H1 (cell line): Measurements from ENCODE around the gene ZSWIM6. TPM values are rescaled to one million over a fixed set of nuclear protein-coding genes. Genes with fewer than 3 reads are reported as not detected.

Experiments
- CTCF ChIA-PET: fragments of 300-600 bp; sonication (Branson Sonifier 250); formaldehyde crosslinking; loops from one replicate; lab custom pipeline; 2021; ENCODE audit not compliant: partially characterized antibody; lab: Charles Lee
- POLR2A ChIA-PET: fragments of 300-600 bp; sonication (Branson Sonifier 250); formaldehyde crosslinking; loops from one replicate; lab custom pipeline; 2021; ENCODE audit warnings: inconsistent platforms; ENCODE audit not compliant: partially characterized antibody; lab: Charles Lee
- DNase-seq, 2 experiments: peaks; one replicate each; pipeline versions ENCODE4 v3.0.0 to v3.0.0-alpha.2; 2010 to 2022; ENCODE audit warnings: low spot score in 2 of 2, low read depth in 1 of 2, mixed read lengths in 1 of 2
- FAIRE-seq: peaks from 2 replicates; lab custom pipeline; 2011; peaks lifted over from hg19 to GRCh38; lab: Jason Lieb, UNC
- H2AFZ ChIP-seq: 2 replicates; pipeline ENCODE4 v1.8.1; 2012; ENCODE audit warnings: low read length, inconsistent platforms
- H2AK5ac ChIP-seq: 2 replicates; pipeline ENCODE4 v1.6.1; 2013; ENCODE audit warnings: low read depth, low read length
- H2BK120ac ChIP-seq: replicated peaks from 2 replicates; pipeline ENCODE3; 2013; ENCODE audit warnings: low read depth, low read length, inconsistent platforms
- H2BK12ac ChIP-seq: 2 replicates; pipeline ENCODE4 v1.6.1; 2013; ENCODE audit warnings: low read depth, low read length
- H2BK15ac ChIP-seq: 2 replicates; pipeline ENCODE4 v1.6.1; 2013; ENCODE audit warnings: low read length
- H2BK20ac ChIP-seq: 2 replicates; pipeline ENCODE4 v1.6.1; 2013; ENCODE audit warnings: low read length
- H2BK5ac ChIP-seq: 2 replicates; pipeline ENCODE4 v1.6.1; 2013; ENCODE audit warnings: low read depth, low read length
- H3K14ac ChIP-seq: 2 replicates; pipeline ENCODE4 v1.6.1; 2013; ENCODE audit warnings: inconsistent platforms; ENCODE audit not compliant: insufficient read length
- H3K18ac ChIP-seq: 2 replicates; pipeline ENCODE4 v1.6.1; 2013; ENCODE audit warnings: low read length; ENCODE audit errors: extremely low read depth
- H3K23ac ChIP-seq: 2 replicates; pipeline ENCODE4 v1.6.1; 2013; ENCODE audit warnings: inconsistent platforms; ENCODE audit not compliant: insufficient read length
- H3K23me2 ChIP-seq: 2 replicates; pipeline ENCODE4 v1.6.1; 2013; ENCODE audit warnings: low read depth, low read length
- H3K27ac ChIP-seq: 2 replicates; pipeline ENCODE4 v1.6.1; 2011; ENCODE audit warnings: low read depth, low read length, inconsistent platforms
- H3K27me3 ChIP-seq, 4 experiments: replicated peaks in 1 of 4; 1 replicate in 1 of 4; 2 replicates in 3 of 4; pipeline versions ENCODE4 v1.6.1 to v1.8.1; 2011 to 2013; ENCODE audit warnings: low read length in 3 of 4, mild to moderate bottlenecking in 3 of 4, inconsistent platforms in 2 of 4, mixed read lengths in 2 of 4, moderate library complexity in 1 of 4; ENCODE audit not compliant: control insufficient read depth in 3 of 4, insufficient read depth in 3 of 4; ENCODE audit errors: extremely low read depth in 1 of 4
- H3K36me3 ChIP-seq, 4 experiments: 2 replicates each; pipeline versions ENCODE4 v1.6.1 to v1.8.1; 2011 to 2013; ENCODE audit warnings: mild to moderate bottlenecking in 4 of 4, low read length in 3 of 4, moderate library complexity in 2 of 4, control low read depth in 1 of 4, inconsistent platforms in 1 of 4; ENCODE audit not compliant: insufficient read depth in 4 of 4, control insufficient read depth in 2 of 4
- H3K4ac ChIP-seq: replicated peaks from 2 replicates; pipeline ENCODE3; 2013; ENCODE audit warnings: low read length, low read depth, mixed read lengths, inconsistent platforms; ENCODE audit not compliant: insufficient read length
- H3K4me1 ChIP-seq, 4 experiments: replicated peaks in 1 of 4; 1 replicate in 1 of 4; 2 replicates in 3 of 4; pipeline versions ENCODE4 v1.6.1 to v1.8.1; 2011 to 2013; ENCODE audit warnings: low read length in 3 of 4, inconsistent platforms in 2 of 4, mixed read lengths in 1 of 4; ENCODE audit not compliant: insufficient read depth in 4 of 4, control insufficient read depth in 3 of 4
- H3K4me2 ChIP-seq, 2 experiments: 2 replicates each; pipeline versions ENCODE4 v1.6.1 to v1.8.1; 2011 to 2013; ENCODE audit warnings: low read depth in 2 of 2, low read length in 2 of 2, control low read depth in 1 of 2, inconsistent platforms in 1 of 2, mild to moderate bottlenecking in 1 of 2; ENCODE audit not compliant: insufficient read depth in 1 of 2
- H3K4me3 ChIP-seq, 4 experiments: fragments of 200-600, 300-600 bp in 1 of 4; sonication (generic), shearing (Covaris generic), sonication (Bioruptor Twin) in 1 of 4; 2 replicates each; pipeline versions ENCODE4 v1.5.1 to v1.8.1; 2011 to 2016; ENCODE audit warnings: low read length in 4 of 4, low read depth in 3 of 4, control low read depth in 2 of 4, inconsistent platforms in 2 of 4, mild to moderate bottlenecking in 2 of 4, mixed read lengths in 1 of 4, moderate library complexity in 1 of 4; ENCODE audit not compliant: insufficient read depth in 2 of 4; ENCODE audit errors: extremely low read depth in 1 of 4
- H3K56ac ChIP-seq: replicated peaks from 2 replicates; pipeline ENCODE3; 2013; ENCODE audit warnings: low read depth, mild to moderate bottlenecking, mixed read lengths, low read length, inconsistent platforms; ENCODE audit not compliant: insufficient read length
- H3K79me1 ChIP-seq: 2 replicates; pipeline ENCODE4 v1.6.1; 2013; ENCODE audit warnings: low read depth, low read length, control low read depth
- H3K79me2 ChIP-seq, 2 experiments: 2 replicates each; pipeline versions ENCODE4 v1.6.1 to v1.8.1; 2012 to 2013; ENCODE audit warnings: low read length in 2 of 2, mild to moderate bottlenecking in 2 of 2, inconsistent platforms in 1 of 2; ENCODE audit not compliant: insufficient read depth in 2 of 2, control insufficient read depth in 1 of 2
- H3K9ac ChIP-seq, 4 experiments: replicated peaks in 1 of 4; 1 replicate in 1 of 4; 2 replicates in 3 of 4; pipeline versions ENCODE4 v1.6.1 to v1.8.1; 2011 to 2013; ENCODE audit warnings: low read depth in 3 of 4, low read length in 3 of 4, control low read depth in 2 of 4, mild to moderate bottlenecking in 2 of 4, moderate library complexity in 2 of 4, inconsistent platforms in 1 of 4; ENCODE audit errors: extremely low read depth in 1 of 4
- H3K9me3 ChIP-seq, 2 experiments: 2 replicates each; pipeline versions ENCODE4 v1.6.1 to v1.8.1; 2012 to 2013; ENCODE audit warnings: mild to moderate bottlenecking in 2 of 2, moderate library complexity in 2 of 2, control low read depth in 1 of 2, inconsistent platforms in 1 of 2, low read depth in 1 of 2, low read length in 1 of 2, mixed read lengths in 1 of 2; ENCODE audit not compliant: insufficient read depth in 2 of 2
- H4K20me1 ChIP-seq, 2 experiments: replicated peaks in 1 of 2; 2 replicates each; pipeline versions ENCODE3 to v1.8.1; 2011 to 2013; ENCODE audit warnings: inconsistent platforms in 2 of 2, low read length in 2 of 2, mild to moderate bottlenecking in 1 of 2; ENCODE audit not compliant: insufficient read depth in 2 of 2, control insufficient read depth in 1 of 2
- H4K5ac ChIP-seq: 2 replicates; pipeline ENCODE4 v1.6.1; 2013; ENCODE audit warnings: low read length, low read depth, mixed read lengths, inconsistent platforms; ENCODE audit not compliant: insufficient read length
- H4K8ac ChIP-seq: 2 replicates; pipeline ENCODE4 v1.8.0; 2013; ENCODE audit warnings: mild to moderate bottlenecking, moderate library complexity, low read length, inconsistent platforms; ENCODE audit not compliant: insufficient read depth; ENCODE audit errors: extremely low read depth
- H4K91ac ChIP-seq: replicated peaks from 2 replicates; pipeline ENCODE3; 2013; ENCODE audit warnings: low read length, mixed read lengths, inconsistent platforms; ENCODE audit not compliant: insufficient read length
- CTCF ChIP-seq, 3 experiments: IDR thresholded peaks; 1 replicate in 2 of 3; 2 replicates in 1 of 3; pipeline versions ENCODE4 v1.5.1 to v1.6.1; 2011; ENCODE audit warnings: low read length in 3 of 3, mild to moderate bottlenecking in 3 of 3, inconsistent platforms in 2 of 3, low read depth in 1 of 3, moderate library complexity in 1 of 3; ENCODE audit not compliant: insufficient read depth in 1 of 3; ENCODE audit errors: control extremely low read depth in 1 of 3
- RXRA ChIP-seq: IDR thresholded peaks from 2 replicates; pipeline ENCODE4 v1.6.1; 2011; ENCODE audit warnings: low read depth, mild to moderate bottlenecking, low read length, moderate library complexity; ENCODE audit not compliant: insufficient read depth
- SRF ChIP-seq: IDR thresholded peaks from 2 replicates; pipeline ENCODE4 v1.6.1; 2011; ENCODE audit warnings: mild to moderate bottlenecking, low read depth, low read length, moderate library complexity
- WGBS, 2 experiments: shearing (Covaris generic) in 1 of 2; methylation state at CpG; one replicate each; pipeline versions ENCODE4 v1.1.6 to v1.1.7; 2013 to 2015; ENCODE audit warnings: low lambda C conversion rate in 2 of 2, mixed read lengths in 2 of 2, inconsistent platforms in 1 of 2, low coverage in 1 of 2, missing lambda C conversion rate in 1 of 2; ENCODE audit not compliant: insufficient replicate concordance in 2 of 2, insufficient coverage in 1 of 2, insufficient read length in 1 of 2; ENCODE audit errors: extremely low coverage in 1 of 2, missing lambda C conversion rate in 1 of 2; 5-methylcytosine and 5-hydroxymethylcytosine counted together
- polyA plus RNA-seq, 7 experiments: library from polyadenylated mRNA; depleted of rRNA in 3 of 7; stranded (reverse) in 5 of 7; unstranded in 2 of 7; fragments of >200 nt in 5 of 7; fragments of 200-250 nt in 2 of 7; gene quantifications; 1 replicate in 5 of 7; 2 replicates in 1 of 7; 4 replicates in 1 of 7; pipeline versions ENCODE4 v1.2.1 to v1.2.3, GENCODE V29; 2011 to 2013; ENCODE audit warnings: missing spikeins in 2 of 7, mixed read lengths in 2 of 7
- total RNA-seq: library from RNA; stranded (reverse); fragmentation: NEBNext Ultra II Directional; extraction: Animal tissue kit (Norgen Biotek cat#: 25700); gene quantifications from 2 replicates; pipeline ENCODE4 v1.2.1, GENCODE V29; 2021

Gene ZSWIM6
- total and polyA plus RNA-seq, 2 of the 8 experiments (the other 6 are each of a cell fraction or from before 2014, with no cell fraction given) = 7.9 to 12.4 TPM

- Histone ChIP-seq H3K23me2 (no peaks in the 10 kb centered on the region), H3K79me1 (peaks cover 5% of the 10 kb centered on the region; the same call in 1 of the 2 replicates), H3K9me3 (no peaks in the 10 kb centered on the region; a peak in 1 of 4 replicates), H4K8ac (no peak overlapping the region), H3K36me3 (no peaks in the 10 kb centered on the region), H2BK12ac (no peak overlapping the region), H3K27ac (no peak overlapping the region), H4K5ac (no peak overlapping the region), H3K4me2 (no peak overlapping the region), H3K9ac (no peak overlapping the region), H2BK20ac (no peak overlapping the region), H3K79me2 (peaks cover 0 to 79% of the 10 kb centered on the region in 2 experiments; a peak in 3 of 4 replicates), H3K18ac (no peak overlapping the region), H3K4me1 (no peaks in the 10 kb centered on the region), H2AFZ (no peak overlapping the region), H2BK120ac (no peak overlapping the region), H3K56ac (no peak overlapping the region), H2AK5ac (no peak overlapping the region), H2BK15ac (no peak overlapping the region), H3K4me3 (no peak overlapping the region), H2BK5ac (no peak overlapping the region), H4K20me1 (peaks cover 4 to 8% of the 10 kb centered on the region in 2 experiments), H3K14ac (no peak overlapping the region)
- FAIRE-seq = no peak
- DNase-seq = no peak
- no peak for TF ChIP-seq RXRA
- no peak for TF ChIP-seq SRF
- peak in 1 of 3 experiments; percentile 12; a peak in 1 of 4 replicates for TF ChIP-seq CTCF (IDR thresholded peaks at IDR 0.05; ENCODE audit: control extremely low read depth in 1 of 3, insufficient read depth in 1 of 3, low read depth in 1 of 3, low read length in 3 of 3)
- TF ChIP-seq, all 59 proteins: peak for 1
- Histone ChIP-seq H3K27me3 (no peaks in the 10 kb centered on the region), H3K4ac (no peak overlapping the region), H4K91ac (no peak overlapping the region), H3K23ac (no peak overlapping the region)
- ChIA-PET POLR2A (interaction anchor here (1.1 kb wide), 2 partner anchors 10 to 14 kb away, joined by 3 read pairs; no protein-coding TSS in a partner anchor), CTCF (interaction anchor here (1.1 to 4.0 kb wide), 8 partner anchors 9 to 471 kb away, joined by 3 to 30 read pairs (median 3); no protein-coding TSS in a partner anchor)
- WGBS, 2 experiments = 97% methylated on average over 3 of the region's 3 CpGs; no CpG with 5 or more reads in 1 of the 2 experiments
These were observed 15.0 kb downstream of the ZSWIM6 start for GRCh38 chr5:61347080-61347479.
